Skeletal muscle cell (primary cell): ENCODE data around the gene DERA.
"Not testable (repeated sequence)": the region's sequence is repeated elsewhere in the genome, so short reads cannot be mapped to it uniquely, and the experiment has no call there.

Experiments
- DNase-seq: peaks from one replicate; pipeline ENCODE4 v3.0.0-alpha.2; 2010; ENCODE audit warnings: low read depth
- H3K4me3 ChIP-seq: 2 replicates; pipeline ENCODE4 v1.5.1; 2011; ENCODE audit warnings: low read depth, mild to moderate bottlenecking, control low read depth, low read length, moderate library complexity

DERA gene

GRCh38 chr12:15897433-15897832, 13.7 kb upstream of the DERA start:
- H3K4me3 ChIP-seq: no peak overlapping the region
- DNase-seq: no peak

- H3K4me3 ChIP-seq: no peak overlapping the region
- DNase-seq: no peak
Observed at GRCh38 chr12:15899282-15899870, 11.8 kb upstream of the DERA start.

GRCh38 chr12:15904378-15904920, 6.7 kb upstream of the DERA start:
- no peak for DNase-seq
- no peak overlapping the region for H3K4me3 ChIP-seq

GRCh38 chr12:15910468-15910863, 666 bp upstream of the DERA start:
- peak overlapping the region; percentile 76 for H3K4me3 ChIP-seq
- no peak for DNase-seq

- not testable (repeated sequence) for DNase-seq
- peak overlapping the region; percentile 76 for H3K4me3 ChIP-seq
Observed at GRCh38 chr12:15911931-15912330, 799 bp downstream of the DERA start.

- H3K4me3 ChIP-seq, DNase-seq: not testable (repeated sequence)
Observed at GRCh38 chr12:15914131-15914530, 3.0 kb downstream of the DERA start.

- H3K4me3 ChIP-seq: no peak overlapping the region
- DNase-seq: no peak
Observed at GRCh38 chr12:15918066-15918465, 6.9 kb downstream of the DERA start.

- no peak for DNase-seq
- H3K4me3 ChIP-seq: no peak overlapping the region
Observed at GRCh38 chr12:15919418-15919817, 8.3 kb downstream of the DERA start.

- H3K4me3 ChIP-seq: no peak overlapping the region
- no peak for DNase-seq
Observed at GRCh38 chr12:15924956-15925355, 13.8 kb downstream of the DERA start.

GRCh38 chr12:15928346-15928745, 17.2 kb downstream of the DERA start:
- H3K4me3 ChIP-seq: no peak overlapping the region
- peak; percentile 68 for DNase-seq

- no peak overlapping the region for H3K4me3 ChIP-seq
- DNase-seq: no peak
Observed at GRCh38 chr12:15928870-15929571, 17.9 kb downstream of the DERA start.

- no peak for DNase-seq
Observed at GRCh38 chr12:15931590-15932053, 20.5 kb downstream of the DERA start.

GRCh38 chr12:15932327-15932726, 21.2 kb downstream of the DERA start:
- no peak for DNase-seq

More at GRCh38 chr12:15931590-15932053, 20.5 kb downstream of the DERA start:
- H3K4me3 ChIP-seq: no peak overlapping the region

GRCh38 chr12:15932971-15933370, 21.8 kb downstream of the DERA start:
- no peak overlapping the region for H3K4me3 ChIP-seq
- DNase-seq: no peak

More at GRCh38 chr12:15932327-15932726, 21.2 kb downstream of the DERA start:
- H3K4me3 ChIP-seq: no peak overlapping the region

GRCh38 chr12:15933751-15934150, 22.6 kb downstream of the DERA start:
- no peak overlapping the region for H3K4me3 ChIP-seq
- DNase-seq: no peak

- DNase-seq: no peak
- no peak overlapping the region for H3K4me3 ChIP-seq
Observed at GRCh38 chr12:15936751-15937150, 25.6 kb downstream of the DERA start.

- no peak for DNase-seq
- no peak overlapping the region for H3K4me3 ChIP-seq
Observed at GRCh38 chr12:15937902-15938301, 26.8 kb downstream of the DERA start.

GRCh38 chr12:15939111-15939510, 28.0 kb downstream of the DERA start:
- H3K4me3 ChIP-seq: no peak overlapping the region
- DNase-seq: no peak

GRCh38 chr12:15942475-15942874, 31.3 kb downstream of the DERA start:
- no peak for DNase-seq
- H3K4me3 ChIP-seq: no peak overlapping the region

- H3K4me3 ChIP-seq, DNase-seq: not testable (repeated sequence)
Observed at GRCh38 chr12:15943519-15943918, 32.4 kb downstream of the DERA start.

- DNase-seq, H3K4me3 ChIP-seq: not testable (repeated sequence)
Observed at GRCh38 chr12:15948461-15948860, 37.3 kb downstream of the DERA start.
